GM15510 (cell line): ENCODE measurements around the gene CASKIN2.

Experiments used
- POLR2A ChIP-seq: IDR thresholded peaks from 3 replicates; pipeline ENCODE4 v1.6.1; 2011; ENCODE audit warnings: borderline replicate concordance; ENCODE audit not compliant: insufficient read length; ENCODE audit errors: extremely low read depth

The CASKIN2 gene

GRCh38 chr17:75478508-75478907 lies 36.8 kb downstream of the CASKIN2 start:
- no peak for TF ChIP-seq POLR2A

GRCh38 chr17:75476752-75477489 lies 38.4 kb downstream of the CASKIN2 start:
- no peak for TF ChIP-seq POLR2A

- TF ChIP-seq POLR2A: no peak
These were observed 39.1 kb downstream of the CASKIN2 start for GRCh38 chr17:75476271-75476671.

GRCh38 chr17:75475851-75476250 lies 39.5 kb downstream of the CASKIN2 start:
- no peak for TF ChIP-seq POLR2A

GRCh38 chr17:75475144-75475835 lies 40.0 kb downstream of the CASKIN2 start:
- TF ChIP-seq POLR2A: no peak

GRCh38 chr17:75474736-75475135 lies 40.6 kb downstream of the CASKIN2 start:
- TF ChIP-seq POLR2A: no peak

GRCh38 chr17:75473246-75473645 lies 42.1 kb downstream of the CASKIN2 start:
- no peak for TF ChIP-seq POLR2A

GRCh38 chr17:75472119-75472518 lies 43.2 kb downstream of the CASKIN2 start:
- no peak for TF ChIP-seq POLR2A

GRCh38 chr17:75471207-75471606 lies 44.1 kb downstream of the CASKIN2 start:
- TF ChIP-seq POLR2A: no peak

GRCh38 chr17:75468779-75469373 lies 46.5 kb downstream of the CASKIN2 start:
- TF ChIP-seq POLR2A: no peak

- TF ChIP-seq POLR2A: no peak
These were observed 47.0 kb downstream of the CASKIN2 start for GRCh38 chr17:75468291-75468754.

GRCh38 chr17:75465039-75465438 lies 50.3 kb downstream of the CASKIN2 start:
- no peak for TF ChIP-seq POLR2A

GRCh38 chr17:75463603-75464002 lies 51.7 kb downstream of the CASKIN2 start:
- TF ChIP-seq POLR2A: no peak

GRCh38 chr17:75460295-75460694 lies 55.0 kb downstream of the CASKIN2 start:
- TF ChIP-seq POLR2A: no peak

- TF ChIP-seq POLR2A: no peak
These were observed 55.6 kb downstream of the CASKIN2 start for GRCh38 chr17:75459590-75460267.

GRCh38 chr17:75459246-75459589 lies 56.1 kb downstream of the CASKIN2 start:
- TF ChIP-seq POLR2A: no peak

- TF ChIP-seq POLR2A: no peak
These were observed 58.2 kb downstream of the CASKIN2 start for GRCh38 chr17:75457047-75457654.
